GM12878 (cell line): ENCODE results near the gene MRTFA. TPM values are rescaled to one million over a fixed set of nuclear protein-coding genes. Genes with fewer than 3 reads are reported as not detected.
A peak's percentile ranks its signal among the peaks of the same experiment; 100 is the strongest.

Experiments
- ATAC-seq: fragments of 200-7000 bp; cut with Tn5 transposase; 3 replicates; pipeline ENCODE4 v1.9.1; 2020; ENCODE audit warnings: mild to moderate bottlenecking, moderate library complexity
- BruUV-seq: library from RNA; stranded (reverse); fragments of 400-500 nt; replicated peaks from 2 replicates; lab custom pipeline; 2021; lab: Mats Ljungman, UMichigan
- CTCF ChIA-PET: fragments of 300-600 bp; sonication (Branson Sonifier 250); formaldehyde crosslinking; extraction: SDS; loops from one replicate; lab custom pipeline; 2021; ENCODE audit warnings: inconsistent platforms; lab: Yijun Ruan, JAX
- POLR2A ChIA-PET: fragments of 350-600 bp; formaldehyde crosslinking; extraction: SDS; loops from one replicate; lab custom pipeline; 2021; ENCODE audit warnings: inconsistent platforms; lab: Charles Lee
- RAD21 ChIA-PET: fragments of 300-600 bp; sonication (Branson Sonifier 250); formaldehyde crosslinking; loops from one replicate; lab custom pipeline; 2023; ENCODE audit warnings: antibody characterized with exemption; ENCODE audit not compliant: unreplicated experiment; lab: Charles Lee
- SMC1A ChIA-PET: fragments of 300-600 bp; sonication (Branson Sonifier 250); formaldehyde crosslinking; loops from one replicate; lab custom pipeline; 2023; ENCODE audit not compliant: unreplicated experiment, uncharacterized antibody; lab: Charles Lee
- DNase-seq: peaks from one replicate; pipeline ENCODE4 v3.0.0-alpha.2; 2011; ENCODE audit warnings: low read depth, low spot score
- FAIRE-seq: peaks from 3 replicates; lab custom pipeline; 2011; peaks lifted over from hg19 to GRCh38; lab: Jason Lieb, UNC
- H2AFZ ChIP-seq: 2 replicates; pipeline ENCODE4 v1.6.0; 2011; ENCODE audit warnings: low read depth, low read length, control low read depth; ENCODE audit not compliant: control insufficient read depth
- H3K27ac ChIP-seq: 2 replicates; pipeline ENCODE4 v1.5.1; 2011; ENCODE audit warnings: control low read depth; ENCODE audit not compliant: control insufficient read depth, insufficient read depth
- H3K27me3 ChIP-seq, 2 experiments: replicated peaks in 1 of 2; 2 replicates each; pipeline versions ENCODE4 v1.6.0 to v1.6.1; 2011; ENCODE audit warnings: low read length in 1 of 2; ENCODE audit not compliant: control insufficient read depth in 2 of 2, insufficient read depth in 2 of 2
- H3K36me3 ChIP-seq, 2 experiments: 2 replicates each; pipeline ENCODE4 v1.5.1; 2011; ENCODE audit warnings: low read length in 1 of 2; ENCODE audit not compliant: control insufficient read depth in 2 of 2, insufficient read depth in 2 of 2
- H3K4me1 ChIP-seq: 2 replicates; pipeline ENCODE4 v1.6.1; 2011; ENCODE audit warnings: mild to moderate bottlenecking, low read length, moderate library complexity, mixed read lengths; ENCODE audit not compliant: control insufficient read depth, insufficient read depth
- H3K4me2 ChIP-seq: 2 replicates; pipeline ENCODE4 v1.6.0; 2011; ENCODE audit warnings: control low read depth; ENCODE audit not compliant: control insufficient read depth, insufficient read depth
- H3K4me3 ChIP-seq: fragments of 200-600 bp; sonication (generic); 2 replicates; pipeline ENCODE4 v1.5.1; 2016
- H3K79me2 ChIP-seq: 2 replicates; pipeline ENCODE4 v1.6.0; 2011; ENCODE audit warnings: low read length; ENCODE audit not compliant: control insufficient read depth, insufficient read depth
- H3K9ac ChIP-seq: 2 replicates; pipeline ENCODE4 v1.8.0; 2011; ENCODE audit warnings: low read length, control low read depth, mixed read lengths; ENCODE audit not compliant: control insufficient read depth, insufficient read depth
- H3K9me3 ChIP-seq: replicated peaks from 3 replicates; pipeline ENCODE4 v1.5.1; 2011; ENCODE audit warnings: mild to moderate bottlenecking, low read length; ENCODE audit not compliant: control insufficient read depth, insufficient read depth
- H4K20me1 ChIP-seq: 2 replicates; pipeline ENCODE4 v1.6.0; 2011; ENCODE audit not compliant: control insufficient read depth, insufficient read depth
- ATF7 ChIP-seq: fragments of 450-650 bp; IDR thresholded peaks from 2 replicates; pipeline ENCODE4 v1.6.1; 2016; ENCODE audit warnings: low read depth, mild to moderate bottlenecking
- BCL3 ChIP-seq: IDR thresholded peaks from 2 replicates; pipeline ENCODE4 v1.6.1; 2011; ENCODE audit warnings: borderline replicate concordance, low read depth, mild to moderate bottlenecking, moderate library complexity, low read length; ENCODE audit not compliant: insufficient read depth, poor library complexity, severe bottlenecking
- EZH2 ChIP-seq: IDR thresholded peaks from 2 replicates; pipeline ENCODE4 v1.6.1; 2012; ENCODE audit warnings: low read depth, mild to moderate bottlenecking, control low read depth, inconsistent platforms, low read length, borderline replicate concordance; ENCODE audit not compliant: control insufficient read depth
- FOS ChIP-seq: IDR thresholded peaks from 3 replicates; pipeline ENCODE4 v1.6.1; 2011; ENCODE audit warnings: borderline replicate concordance; ENCODE audit not compliant: insufficient read length; ENCODE audit errors: extremely low read depth
- FOXM1 ChIP-seq: IDR thresholded peaks from 2 replicates; pipeline ENCODE4 v1.6.1; 2012; ENCODE audit warnings: low read depth, mild to moderate bottlenecking, inconsistent platforms, low read length, moderate library complexity
- IKZF1 ChIP-seq: fragments of 450-650 bp; conservative IDR thresholded peaks from 2 replicates; pipeline ENCODE4 v1.6.1; 2017; ENCODE audit warnings: antibody characterized with exemption, mild to moderate bottlenecking
- JUNB ChIP-seq: IDR thresholded peaks from 2 replicates; pipeline ENCODE4 v1.6.1; 2016; ENCODE audit warnings: antibody characterized with exemption, mild to moderate bottlenecking
- MXI1 ChIP-seq: fragments of 150-350 bp; IDR thresholded peaks from 2 replicates; pipeline ENCODE4 v1.6.1; 2011; ENCODE audit warnings: low read depth, mild to moderate bottlenecking, inconsistent platforms, low read length, improper control_type of control experiment
- PAX5 ChIP-seq: IDR thresholded peaks from 2 replicates; pipeline ENCODE4 v1.6.1; 2011; ENCODE audit warnings: low read depth, low read length, borderline replicate concordance
- PAX8 ChIP-seq: fragments of 450-650 bp; IDR thresholded peaks from 2 replicates; pipeline ENCODE4 v1.6.1; 2017; ENCODE audit warnings: mild to moderate bottlenecking, moderate library complexity
- PML ChIP-seq: IDR thresholded peaks from 2 replicates; pipeline ENCODE4 v1.6.1; 2012; ENCODE audit warnings: low read length, inconsistent platforms
- TBL1XR1 ChIP-seq: IDR thresholded peaks from 2 replicates; pipeline ENCODE4 v1.6.1; 2012; ENCODE audit warnings: low read depth, low read length, improper control_type of control experiment
- ZNF384 ChIP-seq: IDR thresholded peaks from 2 replicates; pipeline ENCODE4 v1.6.1; 2012; ENCODE audit warnings: low read depth, mild to moderate bottlenecking, low read length, improper control_type of control experiment, borderline replicate concordance
- ZNF622 ChIP-seq: fragments of 450-650 bp; IDR thresholded peaks from 2 replicates; pipeline ENCODE4 v1.6.1; 2017; ENCODE audit warnings: mild to moderate bottlenecking, inconsistent platforms
- WGBS: methylation state at CpG from one replicate; pipeline ENCODE4 v1.1.6; 2016; ENCODE audit warnings: low lambda C conversion rate; ENCODE audit not compliant: insufficient replicate concordance, insufficient coverage; ENCODE audit errors: missing lambda C conversion rate; 5-methylcytosine and 5-hydroxymethylcytosine counted together
- in situ Hi-C: fragments of 300-500 bp; cut with MboI; formaldehyde crosslinking; loops from 9 replicates; pipeline ENCODE4 v1.14.3; 2018; ENCODE audit warnings: mixed read lengths
- intact Hi-C: fragments of 100-400 bp; cut with micrococcal nuclease; formaldehyde crosslinking; loops from one replicate; pipeline ENCODE4 v1.14.2; 2022; ENCODE audit not compliant: unreplicated experiment
- polyA plus RNA-seq, 11 experiments: library from polyadenylated mRNA; depleted of rRNA in 4 of 11; unstranded in 6 of 11; stranded (reverse) in 5 of 11; fragments of >200 nt; fragmentation: Nextera tagmentation in 4 of 11; fragmentation: Illumina TruSeq in 1 of 11; extraction: Ambion mirVana in 4 of 11; extraction: Trizol in 1 of 11; gene quantifications; 1 replicate in 1 of 11; 2 replicates in 10 of 11; pipeline versions ENCODE4 v1.2.1 to v1.2.3, GENCODE V29; 2011 to 2016; ENCODE audit warnings: inconsistent platforms in 2 of 11, missing spikeins in 2 of 11, low read depth in 1 of 11
- total RNA-seq, 4 experiments: library from RNA; depleted of rRNA in 3 of 4; stranded (reverse); fragments of >200 nt in 3 of 4; fragmentation: Illumina TruSeq in 1 of 4; extraction: Trizol in 1 of 4; gene quantifications; 2 replicates each; pipeline versions ENCODE4 v1.2.1 to v1.2.3, GENCODE V29; 2013 to 2021
- TF ChIP-seq, protein P1 (sequence below): fragments of 450-650 bp; IDR thresholded peaks from 2 replicates; pipeline ENCODE4 v1.6.1; 2016; ENCODE audit warnings: mild to moderate bottlenecking
- TF ChIP-seq, protein P2 (sequence below): fragments of 450-650 bp; IDR thresholded peaks from 2 replicates; pipeline ENCODE4 v1.6.1; 2017; ENCODE audit warnings: mild to moderate bottlenecking, moderate library complexity

Gene MRTFA
- total and polyA plus RNA-seq, 10 of the 15 experiments (the other 5 are each of a cell fraction or from before 2014, with no cell fraction given), result 2.0 to 63.9 (median 17.9) TPM

DNA sequence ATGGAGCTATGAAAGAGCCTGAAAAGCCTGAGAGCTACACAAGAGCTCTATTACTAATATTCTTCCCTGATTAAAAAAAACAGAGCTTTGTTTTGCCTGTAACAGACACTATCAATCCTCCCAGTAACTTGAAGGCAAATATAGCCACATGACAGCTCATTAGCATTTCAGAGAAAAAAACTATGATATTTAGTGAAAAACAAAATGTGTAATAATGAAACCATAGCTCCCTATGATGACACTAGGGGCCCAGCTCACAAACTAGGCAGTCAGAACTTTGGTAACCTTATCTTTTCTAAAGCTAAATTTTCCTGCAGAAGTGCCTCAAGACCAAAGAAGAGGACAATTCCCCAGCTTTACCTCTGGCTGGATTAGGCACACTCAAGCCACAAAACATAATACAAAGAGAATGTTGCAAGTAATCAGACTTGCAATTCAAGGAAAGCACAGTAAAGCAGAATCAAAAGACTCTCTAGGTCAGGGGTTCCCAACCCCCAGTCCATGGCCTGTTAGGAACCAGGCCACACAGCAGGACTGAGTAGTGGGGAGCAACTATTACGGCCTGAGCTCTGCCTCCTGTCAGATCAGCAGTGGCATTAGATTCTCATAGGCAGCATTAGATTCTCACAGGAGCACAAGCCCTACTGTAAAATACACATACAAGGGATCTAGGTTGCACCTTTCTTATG lies 53.3 kb downstream of the MRTFA start:
- intact Hi-C loops, result no loop called here
- H3K79me2 ChIP-seq, result peaks cover 37% of the 10 kb centered on the region
- ChIA-PET RAD21 (interaction anchor here (0.7 to 2.4 kb wide), 23 partner anchors 9 to 168 kb away, joined by 3 to 25 read pairs (median 5); partner anchors contain the start of gene MRTFA), CTCF (interaction anchor here (0.6 to 3.8 kb wide), 18 partner anchors 9 to 895 kb away, joined by 3 to 26 read pairs (median 4); partner anchors contain the start of gene MRTFA), POLR2A (interaction anchor here (0.6 to 3.4 kb wide), 12 partner anchors 8 to 1130 kb away, joined by 3 to 23 read pairs (median 6); partner anchors contain the start of gene MRTFA), SMC1A (interaction anchor here (0.6 to 5.8 kb wide), 22 partner anchors 8 to 305 kb away, joined by 3 to 75 read pairs (median 4); partner anchors contain the start of gene MRTFA)
- peak overlapping the region; percentile 28 for H3K27ac ChIP-seq
- BruUV-seq, result no TSS peak
- H3K4me3 ChIP-seq, result peak overlapping the region; percentile 12; the same call in 1 of the 2 replicates
- WGBS, result 13% methylated on average over 1 of the region's 1 CpG
- no peaks in the 10 kb centered on the region for H3K27me3 ChIP-seq
- peak overlapping the region; percentile 51 for H3K4me2 ChIP-seq
- DNase-seq, result no peak
- FAIRE-seq, result no peak
- H4K20me1 ChIP-seq, result no peaks in the 10 kb centered on the region
- H3K9ac ChIP-seq, result 0 out of 2 replicates have a peak overlapping the region, but pooled peaks have one; percentile 43
- peak overlapping the region; percentile 5; the same call in 1 of the 2 replicates for H2AFZ ChIP-seq
- H3K36me3 ChIP-seq, result peaks cover 0 to 3% of the 10 kb centered on the region in 2 experiments; a peak in 3 of 4 replicates
- ATAC-seq, result peak; percentile 84
- H3K4me1 ChIP-seq, result peaks cover 36% of the 10 kb centered on the region
- H3K9me3 ChIP-seq, result peaks cover 2% of the 10 kb centered on the region; the same call in 2 of the 3 replicates
- in situ Hi-C loops, result no loop called here
- TF ChIP-seq, protein P1, sequence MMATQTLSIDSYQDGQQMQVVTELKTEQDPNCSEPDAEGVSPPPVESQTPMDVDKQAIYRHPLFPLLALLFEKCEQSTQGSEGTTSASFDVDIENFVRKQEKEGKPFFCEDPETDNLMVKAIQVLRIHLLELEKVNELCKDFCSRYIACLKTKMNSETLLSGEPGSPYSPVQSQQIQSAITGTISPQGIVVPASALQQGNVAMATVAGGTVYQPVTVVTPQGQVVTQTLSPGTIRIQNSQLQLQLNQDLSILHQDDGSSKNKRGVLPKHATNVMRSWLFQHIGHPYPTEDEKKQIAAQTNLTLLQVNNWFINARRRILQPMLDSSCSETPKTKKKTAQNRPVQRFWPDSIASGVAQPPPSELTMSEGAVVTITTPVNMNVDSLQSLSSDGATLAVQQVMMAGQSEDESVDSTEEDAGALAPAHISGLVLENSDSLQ, result peak; percentile 71
- TF ChIP-seq ZNF622, result no peak
- TF ChIP-seq ZNF384, result peak; percentile 78
- peak; percentile 81 for TF ChIP-seq JUNB
- TF ChIP-seq TBL1XR1, result 0 out of 2 replicates have a peak, but pooled peaks have one; percentile 42
- no peak for TF ChIP-seq EZH2
- 0 out of 2 replicates have a peak, but pooled peaks have one; percentile 18 for TF ChIP-seq MXI1
- TF ChIP-seq PAX5, result no peak
- TF ChIP-seq IKZF1, result 0 out of 2 replicates have a peak, but pooled peaks have one; percentile 14
- no peak for TF ChIP-seq FOXM1
- peak; percentile 49 for TF ChIP-seq ATF7
- TF ChIP-seq PML, result 0 out of 2 replicates have a peak, but pooled peaks have one; percentile 8
- TF ChIP-seq, protein P2, sequence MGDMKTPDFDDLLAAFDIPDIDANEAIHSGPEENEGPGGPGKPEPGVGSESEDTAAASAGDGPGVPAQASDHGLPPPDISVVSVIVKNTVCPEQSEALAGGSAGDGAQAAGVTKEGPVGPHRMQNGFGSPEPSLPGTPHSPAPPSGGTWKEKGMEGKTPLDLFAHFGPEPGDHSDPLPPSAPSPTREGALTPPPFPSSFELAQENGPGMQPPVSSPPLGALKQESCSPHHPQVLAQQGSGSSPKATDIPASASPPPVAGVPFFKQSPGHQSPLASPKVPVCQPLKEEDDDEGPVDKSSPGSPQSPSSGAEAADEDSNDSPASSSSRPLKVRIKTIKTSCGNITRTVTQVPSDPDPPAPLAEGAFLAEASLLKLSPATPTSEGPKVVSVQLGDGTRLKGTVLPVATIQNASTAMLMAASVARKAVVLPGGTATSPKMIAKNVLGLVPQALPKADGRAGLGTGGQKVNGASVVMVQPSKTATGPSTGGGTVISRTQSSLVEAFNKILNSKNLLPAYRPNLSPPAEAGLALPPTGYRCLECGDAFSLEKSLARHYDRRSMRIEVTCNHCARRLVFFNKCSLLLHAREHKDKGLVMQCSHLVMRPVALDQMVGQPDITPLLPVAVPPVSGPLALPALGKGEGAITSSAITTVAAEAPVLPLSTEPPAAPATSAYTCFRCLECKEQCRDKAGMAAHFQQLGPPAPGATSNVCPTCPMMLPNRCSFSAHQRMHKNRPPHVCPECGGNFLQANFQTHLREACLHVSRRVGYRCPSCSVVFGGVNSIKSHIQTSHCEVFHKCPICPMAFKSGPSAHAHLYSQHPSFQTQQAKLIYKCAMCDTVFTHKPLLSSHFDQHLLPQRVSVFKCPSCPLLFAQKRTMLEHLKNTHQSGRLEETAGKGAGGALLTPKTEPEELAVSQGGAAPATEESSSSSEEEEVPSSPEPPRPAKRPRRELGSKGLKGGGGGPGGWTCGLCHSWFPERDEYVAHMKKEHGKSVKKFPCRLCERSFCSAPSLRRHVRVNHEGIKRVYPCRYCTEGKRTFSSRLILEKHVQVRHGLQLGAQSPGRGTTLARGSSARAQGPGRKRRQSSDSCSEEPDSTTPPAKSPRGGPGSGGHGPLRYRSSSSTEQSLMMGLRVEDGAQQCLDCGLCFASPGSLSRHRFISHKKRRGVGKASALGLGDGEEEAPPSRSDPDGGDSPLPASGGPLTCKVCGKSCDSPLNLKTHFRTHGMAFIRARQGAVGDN, result no peak
- no peak for TF ChIP-seq BCL3
- no peak for TF ChIP-seq PAX8
- TF ChIP-seq FOS, result no peak
